Measurements from ENCODE around the gene RNF44. TPM values are rescaled to one million over a fixed set of nuclear protein-coding genes. Genes with fewer than 3 reads are reported as not detected.

Gene RNF44
- total RNA-seq: 10 to 100 TPM in 3 of 4 donors, 1 to 10 TPM in 1; 8.8 to 23.1 (median 15.5) TPM

- no peaks in the 10 kb centered on the region for H3K9me3 ChIP-seq
- WGBS, 2 donors: 0% methylated on average over 1 of the region's 63 CpGs; no CpG with 5 or more reads in 1 of the 2 donors
- peak within 1 kb of the TSS; percentile 78 to 97 (median 84) for H3K4me3 ChIP-seq
- TF ChIP-seq CTCF (IDR thresholded peaks at IDR 0.05) (no peak), POLR2A (IDR thresholded peaks at IDR 0.05) (peak in 2 of 4 donors; percentile 61 to 82)
- no peaks in the 10 kb centered on the region for H3K27me3 ChIP-seq
- H3K36me3 ChIP-seq: peaks cover 0 to 4% (median under 1%) of the 10 kb centered on the region in 3 donors
- peaks cover 54 to 81% (median 62%) of the 10 kb centered on the region in 3 donors for H3K4me1 ChIP-seq
- H3K27ac ChIP-seq: peak within 1 kb of the TSS; percentile 96 to 100 (median 99)
- peak; percentile 93 for DNase-seq
- intact Hi-C loops (cut with DNase I): loop anchor here (10.0 kb wide), 1 partner anchor 122 kb away; the partner anchor contains the start of gene CLTB
These were observed at the start of gene RNF44 for GRCh38 chr5:176536902-176537553. Gene RNF44 (minus strand): TSS chr5:176537402. CDS start chr5:176532472, 4,930 bp downstream.

- no peaks in the 10 kb centered on the region for H3K27me3 ChIP-seq
- peaks cover 0 to 23% (median 17%) of the 10 kb centered on the region in 3 donors for H3K9me3 ChIP-seq
- no peak overlapping the region for H3K4me3 ChIP-seq
- intact Hi-C loops (cut with DNase I): no loop called here
- no peaks in the 10 kb centered on the region for H3K36me3 ChIP-seq
- H3K27ac ChIP-seq: no peak overlapping the region
- peaks cover 0 to 4% (median 0%) of the 10 kb centered on the region in 3 donors for H3K4me1 ChIP-seq
- TF ChIP-seq POLR2A (IDR thresholded peaks at IDR 0.05) (no peak), CTCF (IDR thresholded peaks at IDR 0.05) (no peak)
- 73 to 84% methylated on average over 4 of the region's 4 CpGs for WGBS, 2 donors
- DNase-seq: no peak
These were observed 45.9 kb upstream of the RNF44 start for GRCh38 chr5:176583076-176583475.

GRCh38 chr5:176581361-176581760, 44.2 kb upstream of the RNF44 start:
- 59 to 81% methylated on average over 4 to 7 of the region's 12 CpGs for WGBS, 2 donors
- H3K4me1 ChIP-seq: peaks cover 0 to 6% (median 0%) of the 10 kb centered on the region in 3 donors
- TF ChIP-seq CTCF (IDR thresholded peaks at IDR 0.05) (no peak), POLR2A (IDR thresholded peaks at IDR 0.05) (no peak)
- DNase-seq: no peak
- no peak overlapping the region for H3K27ac ChIP-seq
- H3K9me3 ChIP-seq: peaks cover 0 to 23% (median 17%) of the 10 kb centered on the region in 3 donors
- no peaks in the 10 kb centered on the region for H3K27me3 ChIP-seq
- no peak overlapping the region for H3K4me3 ChIP-seq
- intact Hi-C loops (cut with DNase I): no loop called here
- H3K36me3 ChIP-seq: no peaks in the 10 kb centered on the region

GRCh38 chr5:176579323-176579722, 42.1 kb upstream of the RNF44 start:
- intact Hi-C loops (cut with DNase I): no loop called here
- DNase-seq: no peak
- no peak overlapping the region for H3K4me3 ChIP-seq
- H3K36me3 ChIP-seq: no peaks in the 10 kb centered on the region
- no peak overlapping the region for H3K27ac ChIP-seq
- no peak for TF ChIP-seq CTCF (IDR thresholded peaks at IDR 0.05)
- TF ChIP-seq POLR2A (IDR thresholded peaks at IDR 0.05): no peak
- peaks cover 0 to 6% (median 0%) of the 10 kb centered on the region in 3 donors for H3K4me1 ChIP-seq
- peaks cover 0 to 6% (median 0%) of the 10 kb centered on the region in 4 donors for H3K27me3 ChIP-seq
- WGBS, 2 donors: 35 to 86% methylated on average over 2 of the region's 4 CpGs
- H3K9me3 ChIP-seq: peaks cover 0 to 3% (median 0%) of the 10 kb centered on the region in 3 donors

- TF ChIP-seq CTCF (IDR thresholded peaks at IDR 0.05): peak; percentile 14 to 81 (median 65)
- no peak for TF ChIP-seq POLR2A (IDR thresholded peaks at IDR 0.05)
- no peak for DNase-seq
- no peaks in the 10 kb centered on the region for H3K9me3 ChIP-seq
- intact Hi-C loops (cut with DNase I): no loop called here
- 20 to 38% methylated on average over 1 to 7 of the region's 15 CpGs for WGBS, 2 donors
- H3K4me1 ChIP-seq: peaks cover 0 to 11% (median 0%) of the 10 kb centered on the region in 3 donors
- peaks cover 0 to 11% (median 0%) of the 10 kb centered on the region in 4 donors for H3K27me3 ChIP-seq
- H3K27ac ChIP-seq: no peak overlapping the region
- H3K4me3 ChIP-seq: no peak overlapping the region
- no peaks in the 10 kb centered on the region for H3K36me3 ChIP-seq
These were observed 41.2 kb upstream of the RNF44 start for GRCh38 chr5:176578391-176578808.
